Panc1 (cell line): ENCODE measurements around the gene OGFRL1. TPM values are rescaled to one million over a fixed set of nuclear protein-coding genes. Genes with fewer than 3 reads are reported as not detected.
A peak's percentile ranks its signal among the peaks of the same experiment; 100 is the strongest.

Experiments used
- ATAC-seq: fragments of 200-7000 bp; cut with Tn5 transposase; 2 replicates; pipeline ENCODE4 v1.9.1; 2020; ENCODE audit warnings: mild to moderate bottlenecking, moderate library complexity
- BruUV-seq: library from RNA; stranded (reverse); fragments of 400-500 nt; replicated peaks from 2 replicates; lab custom pipeline; 2021; lab: Mats Ljungman, UMichigan
- CTCF ChIA-PET: fragments of 300-600 bp; sonication (Branson Sonifier 250); formaldehyde crosslinking; loops from one replicate; lab custom pipeline; 2022; ENCODE audit warnings: antibody characterized with exemption; lab: Charles Lee
- POLR2A ChIA-PET: fragments of 300-600 bp; sonication (Branson Sonifier 250); formaldehyde crosslinking; loops from one replicate; lab custom pipeline; 2022; ENCODE audit warnings: antibody characterized with exemption; lab: Charles Lee
- DNase-seq: peaks from one replicate; pipeline ENCODE4 v3.0.0-alpha.2; 2010; ENCODE audit warnings: low read depth, low spot score
- H3K27ac ChIP-seq: 2 replicates; pipeline ENCODE4 v1.5.1; 2011; ENCODE audit warnings: mild to moderate bottlenecking, low read length, inconsistent platforms
- H3K27me3 ChIP-seq: fragments of 200-500 bp; sonication (Bioruptor generic); 2 replicates; pipeline ENCODE4 v1.6.0; 2014; ENCODE audit warnings: low read length, inconsistent platforms; ENCODE audit not compliant: control insufficient read depth, insufficient read depth
- H3K36me3 ChIP-seq: fragments of 200-500 bp; sonication (Bioruptor generic); 2 replicates; pipeline ENCODE4 v1.5.1; 2014; ENCODE audit warnings: inconsistent platforms, mild to moderate bottlenecking, low read length, moderate library complexity; ENCODE audit not compliant: control insufficient read depth, insufficient read depth
- H3K4me1 ChIP-seq: 2 replicates; pipeline ENCODE4 v1.5.1; 2011; ENCODE audit warnings: inconsistent platforms, mild to moderate bottlenecking, low read length, moderate library complexity; ENCODE audit not compliant: control insufficient read depth, insufficient read depth
- H3K4me3 ChIP-seq, 2 experiments: 2 replicates each; pipeline ENCODE4 v1.5.1; 2011 to 2012; ENCODE audit warnings: low read depth in 2 of 2, low read length in 2 of 2, mild to moderate bottlenecking in 2 of 2, inconsistent platforms in 1 of 2, moderate library complexity in 1 of 2
- H3K9me3 ChIP-seq: fragments of 200-500 bp; sonication (Bioruptor generic); 2 replicates; pipeline ENCODE4 v1.5.1; 2014; ENCODE audit warnings: low read depth, mild to moderate bottlenecking, inconsistent platforms, low read length, moderate library complexity; ENCODE audit not compliant: control insufficient read depth, insufficient read depth
- CTCF ChIP-seq: fragments of 450-650 bp; IDR thresholded peaks from 2 replicates; pipeline ENCODE4 v1.5.1; 2017; ENCODE audit warnings: mild to moderate bottlenecking
- POLR2AphosphoS5 ChIP-seq: IDR thresholded peaks from 2 replicates; pipeline ENCODE4 v1.6.1; 2012; ENCODE audit warnings: mild to moderate bottlenecking, low read depth, low read length, moderate library complexity
- REST ChIP-seq, 2 experiments: IDR thresholded peaks; 2 replicates each; pipeline ENCODE4 v1.6.1; 2011 to 2012; ENCODE audit warnings: low read depth in 2 of 2, control low read depth in 1 of 2, low read length in 1 of 2, mild to moderate bottlenecking in 1 of 2, moderate library complexity in 1 of 2; ENCODE audit not compliant: insufficient read depth in 1 of 2
- SIN3A ChIP-seq: IDR thresholded peaks from 2 replicates; pipeline ENCODE4 v1.6.1; 2012; ENCODE audit warnings: low read depth, mild to moderate bottlenecking, low read length, moderate library complexity, borderline replicate concordance; ENCODE audit not compliant: insufficient read depth
- TCF7L2 ChIP-seq: IDR thresholded peaks from 2 replicates; pipeline ENCODE4 v1.6.1; 2011; ENCODE audit warnings: mild to moderate bottlenecking, low read depth, low read length, inconsistent platforms
- in situ Hi-C: cut with HindIII; loops from 2 replicates; pipeline ENCODE4 v1.10.0; 2016; ENCODE audit warnings: low sequenced_read_pairs, low pct_unique_long_range_greater_than_20kb
- intact Hi-C: fragments of 100-400 bp; cut with micrococcal nuclease; formaldehyde crosslinking; loops from one replicate; pipeline ENCODE4 v1.10.0; 2022; ENCODE audit not compliant: unreplicated experiment
- total RNA-seq: library from RNA; stranded (reverse); gene quantifications from one replicate; pipeline ENCODE4 v1.2.1, GENCODE V29; 2021; ENCODE audit not compliant: unreplicated experiment

Gene OGFRL1
- total RNA-seq, 1 experiment from 2014 or later = 17.2 TPM

- H3K9me3 ChIP-seq = no peaks in the 10 kb centered on the region
- DNase-seq (peak; percentile 61), ATAC-seq (no peak)
- TF ChIP-seq TCF7L2 (no peak), POLR2AphosphoS5 (no peak), REST (IDR thresholded peaks at IDR 0.05; ENCODE audit: insufficient read depth in 1 of 2, low read depth in 2 of 2, low read length in 1 of 2) (no peak), SIN3A (no peak), CTCF (no peak)
- H3K4me3 ChIP-seq = no peak overlapping the region
- in situ Hi-C loops = no loop called here
- H3K27ac ChIP-seq = no peak overlapping the region
- ChIA-PET CTCF (no interaction called here), POLR2A (no interaction called here)
- no peaks in the 10 kb centered on the region for H3K4me1 ChIP-seq
- no peaks in the 10 kb centered on the region for H3K36me3 ChIP-seq
- no TSS peak for BruUV-seq
- H3K27me3 ChIP-seq = no peaks in the 10 kb centered on the region
- intact Hi-C loops = no loop called here
Observed at GRCh38 chr6:71299541-71300470, 11.2 kb downstream of the OGFRL1 start.

GRCh38 chr6:71300561-71301168, 12.1 kb downstream of the OGFRL1 start:
- ChIA-PET POLR2A (no interaction called here), CTCF (no interaction called here)
- DNase-seq (no peak), ATAC-seq (no peak)
- H3K4me1 ChIP-seq = no peaks in the 10 kb centered on the region
- H3K4me3 ChIP-seq = no peak overlapping the region
- intact Hi-C loops = no loop called here
- TF ChIP-seq TCF7L2 (no peak), SIN3A (no peak), CTCF (no peak), REST (IDR thresholded peaks at IDR 0.05; ENCODE audit: insufficient read depth in 1 of 2, low read depth in 2 of 2, low read length in 1 of 2) (no peak), POLR2AphosphoS5 (no peak)
- no peak overlapping the region for H3K27ac ChIP-seq
- in situ Hi-C loops = no loop called here
- H3K36me3 ChIP-seq = no peaks in the 10 kb centered on the region
- no TSS peak for BruUV-seq
- no peaks in the 10 kb centered on the region for H3K27me3 ChIP-seq
- no peaks in the 10 kb centered on the region for H3K9me3 ChIP-seq
